D721Med (cell line): Measurements from ENCODE around the gene ZFP36L2.

Experiments used
- DNase-seq: peaks from one replicate; pipeline ENCODE4 v3.0.0; 2011; ENCODE audit warnings: low spot score; ENCODE audit not compliant: insufficient read length
- FAIRE-seq: peaks from 2 replicates; lab custom pipeline; 2011; peaks lifted over from hg19 to GRCh38; lab: Jason Lieb, UNC
- CTCF ChIP-seq: IDR thresholded peaks from 2 replicates; pipeline ENCODE4 v1.5.1; 2012; ENCODE audit warnings: mild to moderate bottlenecking, control low read depth; ENCODE audit not compliant: insufficient read depth; ENCODE audit errors: missing control alignments

ZFP36L2 gene

DNA sequence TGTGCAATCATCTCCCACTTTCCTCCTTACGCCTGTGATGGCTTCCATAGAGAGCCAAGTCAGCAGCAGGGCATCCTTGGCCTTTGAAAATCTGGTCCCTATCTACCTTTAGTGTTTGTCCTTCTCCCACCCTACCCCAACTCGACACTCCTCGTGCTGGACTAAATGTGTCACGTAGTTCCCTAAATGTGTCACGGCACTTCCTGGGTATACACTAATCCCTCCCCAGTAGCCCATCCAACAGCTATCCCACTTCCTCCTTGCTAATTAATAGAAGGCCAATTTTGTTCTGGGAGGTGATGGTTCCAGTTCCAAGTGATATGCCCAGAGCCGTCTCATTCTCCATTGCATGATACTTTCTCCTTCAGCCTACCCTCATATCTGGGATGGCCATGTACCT lies 36.5 kb upstream of the ZFP36L2 start:
- TF ChIP-seq CTCF: no peak
- FAIRE-seq: no peak
- no peak for DNase-seq

DNA sequence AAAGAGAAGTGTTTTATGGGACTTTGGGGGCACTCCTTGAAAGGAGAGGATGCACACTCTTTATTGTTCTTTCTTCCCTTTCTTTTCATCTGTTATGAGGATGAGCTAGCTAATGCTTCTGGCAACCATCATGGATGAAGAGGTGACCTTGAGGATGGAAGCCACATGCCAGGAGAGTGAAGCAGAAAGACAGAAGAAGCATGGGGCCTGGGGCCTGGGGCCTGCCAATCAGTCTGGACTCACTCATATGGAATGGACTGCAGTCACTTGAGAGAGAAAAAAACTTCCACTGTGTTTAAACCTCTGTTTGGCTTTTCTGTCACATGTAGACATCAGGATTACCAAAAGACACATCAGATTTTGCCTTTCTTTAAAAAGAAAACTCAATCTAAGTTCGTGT lies 35.8 kb upstream of the ZFP36L2 start:
- DNase-seq (no peak), FAIRE-seq (no peak)
- no peak for TF ChIP-seq CTCF

DNA sequence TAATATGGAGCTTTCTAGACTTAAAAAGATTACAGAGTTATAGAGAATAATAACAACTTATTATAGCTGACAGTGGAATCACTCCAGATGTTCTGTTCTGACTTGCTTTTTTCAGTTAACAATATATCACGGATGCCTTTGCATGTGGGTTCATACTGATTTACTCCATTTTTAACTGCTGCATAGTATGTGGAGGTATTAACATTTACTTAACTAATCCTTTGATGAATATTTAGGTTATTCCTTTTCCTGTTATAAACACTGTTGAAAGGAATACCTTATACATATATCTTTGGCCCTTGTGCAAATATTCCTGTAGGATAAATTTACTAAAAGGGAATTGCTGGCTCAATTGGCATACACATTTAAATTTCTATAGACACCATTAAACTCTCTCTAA lies 33.1 kb upstream of the ZFP36L2 start:
- DNase-seq: no peak
- no peak for FAIRE-seq
- TF ChIP-seq CTCF: no peak

DNA sequence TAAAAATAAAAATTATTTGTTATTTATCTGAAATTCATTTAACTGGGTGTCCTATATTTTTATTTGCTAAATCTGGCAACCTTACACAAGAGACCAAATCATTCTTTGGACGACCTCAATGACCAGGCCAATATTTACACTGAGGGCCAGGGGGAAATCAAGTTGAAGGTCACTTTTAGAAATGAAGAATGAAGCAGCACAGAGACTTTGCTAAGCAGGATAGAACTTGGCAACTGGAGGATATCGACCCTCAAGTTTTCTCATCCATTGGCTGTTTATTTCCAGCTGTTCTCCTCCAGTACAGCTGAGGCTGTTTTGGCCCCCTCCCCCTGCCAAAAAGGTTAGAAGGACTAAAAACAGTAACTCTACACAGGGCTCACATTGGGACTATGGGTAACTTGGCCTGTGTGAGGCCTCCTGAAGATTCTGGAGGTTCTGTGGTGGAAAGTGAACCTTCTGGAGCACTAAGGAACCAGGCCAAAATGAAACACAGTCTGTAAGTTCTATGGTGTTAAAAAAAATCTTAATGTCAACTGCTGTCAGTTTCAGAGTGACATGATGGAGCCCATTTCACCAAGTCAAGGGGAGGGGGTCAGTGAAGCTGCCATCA lies 32.2 kb upstream of the ZFP36L2 start:
- DNase-seq (no peak), FAIRE-seq (no peak)
- TF ChIP-seq CTCF: no peak

GRCh38 chr2:43255296-43255910 lies 29.0 kb upstream of the ZFP36L2 start:
- no peak for TF ChIP-seq CTCF
- DNase-seq (no peak), FAIRE-seq (no peak)

- DNase-seq: no peak
- no peak for FAIRE-seq
- TF ChIP-seq CTCF: no peak
Measured at GRCh38 chr2:43254331-43254730, 27.9 kb upstream of the ZFP36L2 start.

GRCh38 chr2:43251171-43251731 lies 24.8 kb upstream of the ZFP36L2 start:
- TF ChIP-seq CTCF: no peak
- FAIRE-seq: no peak
- no peak for DNase-seq
